AML-193 (cell line): ENCODE measurements around the gene ATRNL1.

Source experiments
- DNase-seq, 2 experiments: peaks; one replicate each; lab custom pipeline; 2025; lab: John Stamatoyannopoulos, UW

ATRNL1 gene

DNA sequence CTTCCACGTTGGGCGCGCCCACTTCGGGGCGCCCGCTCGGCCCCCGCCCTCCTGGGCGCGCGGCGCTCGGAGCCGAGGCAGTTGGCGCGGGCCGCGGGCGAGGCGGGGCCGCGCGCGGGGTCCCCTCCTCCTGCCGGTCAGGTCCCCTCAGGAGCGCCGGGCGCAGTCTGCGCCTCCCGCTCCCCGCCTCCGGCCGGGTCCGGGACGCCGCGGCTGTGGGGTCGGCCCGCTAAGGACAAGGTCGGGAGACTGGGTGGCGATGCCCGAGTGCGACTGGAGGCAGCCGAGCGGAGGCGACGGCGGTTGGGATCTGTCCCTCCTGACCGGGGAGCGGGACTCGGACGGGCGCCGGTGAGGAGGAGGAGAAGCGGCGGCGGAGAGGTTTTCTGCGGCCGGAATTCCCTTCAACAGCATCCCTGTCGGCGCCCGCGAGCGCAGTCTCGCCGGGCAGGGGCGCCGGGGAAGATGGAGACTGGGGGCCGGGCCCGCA lies at the start of gene ATRNL1:
Gene ATRNL1 (plus strand): TSS at position 80 of the 490 bp plus-strand sequence. CDS start 386 bp downstream, at position 466.
- DNase-seq: no peak

GRCh38 chr10:115043719-115044118 lies 49.4 kb upstream of the ATRNL1 start:
- no peak for DNase-seq

- DNase-seq: no peak
Observed at GRCh38 chr10:115044891-115045290, 48.3 kb upstream of the ATRNL1 start.

- no peak for DNase-seq
Observed at GRCh38 chr10:115045499-115045898, 47.7 kb upstream of the ATRNL1 start.

- no peak for DNase-seq
Observed at GRCh38 chr10:115046686-115047236, 46.4 kb upstream of the ATRNL1 start.

GRCh38 chr10:115047705-115048104 lies 45.5 kb upstream of the ATRNL1 start:
- no peak for DNase-seq

GRCh38 chr10:115049318-115049717 lies 43.8 kb upstream of the ATRNL1 start:
- no peak for DNase-seq

DNA sequence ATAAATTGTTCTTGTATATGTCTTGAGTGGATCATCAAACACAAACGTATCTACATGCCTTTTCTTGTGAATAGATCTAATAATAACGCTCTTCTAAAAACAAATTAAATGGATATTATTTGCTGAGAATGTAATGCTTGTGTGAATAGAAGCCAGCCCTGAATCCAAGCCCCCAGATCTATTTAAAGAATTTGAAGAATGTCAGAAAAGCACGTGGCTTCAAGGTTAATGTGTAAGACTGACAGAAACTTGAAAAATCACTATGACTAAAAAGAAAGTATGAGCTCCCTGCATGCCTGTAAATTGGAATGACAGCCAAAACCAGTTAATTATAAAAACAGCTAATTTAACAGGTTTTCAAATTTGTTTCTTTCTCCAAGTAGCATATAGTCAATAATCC lies 43.2 kb upstream of the ATRNL1 start:
- no peak for DNase-seq

GRCh38 chr10:115050375-115051010 lies 42.7 kb upstream of the ATRNL1 start:
- DNase-seq: no peak

- DNase-seq: no peak
Observed at GRCh38 chr10:115051216-115051615, 41.9 kb upstream of the ATRNL1 start.

GRCh38 chr10:115052226-115052625 lies 40.9 kb upstream of the ATRNL1 start:
- DNase-seq: no peak

DNA sequence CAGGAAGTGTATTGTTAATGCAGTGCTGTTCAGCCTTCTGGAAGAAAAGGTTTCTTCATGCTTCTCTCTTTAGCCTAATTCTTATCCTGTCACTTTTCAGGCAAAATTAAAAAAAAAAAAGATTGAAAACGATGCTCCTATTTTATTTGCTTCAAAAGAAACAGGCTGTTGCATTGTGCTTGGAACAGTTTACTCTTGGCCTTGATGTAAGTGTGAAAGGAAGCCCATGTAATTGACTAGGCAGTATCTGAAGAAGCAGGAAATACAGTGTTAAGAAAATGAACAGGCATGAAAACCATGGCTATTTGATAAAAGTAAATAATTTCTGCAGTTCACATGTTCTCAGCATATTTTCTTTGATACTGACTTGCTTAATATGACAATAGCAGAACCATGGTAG lies 40.4 kb upstream of the ATRNL1 start:
- no peak for DNase-seq

GRCh38 chr10:115056186-115056585 lies 37.0 kb upstream of the ATRNL1 start:
- DNase-seq: no peak

DNA sequence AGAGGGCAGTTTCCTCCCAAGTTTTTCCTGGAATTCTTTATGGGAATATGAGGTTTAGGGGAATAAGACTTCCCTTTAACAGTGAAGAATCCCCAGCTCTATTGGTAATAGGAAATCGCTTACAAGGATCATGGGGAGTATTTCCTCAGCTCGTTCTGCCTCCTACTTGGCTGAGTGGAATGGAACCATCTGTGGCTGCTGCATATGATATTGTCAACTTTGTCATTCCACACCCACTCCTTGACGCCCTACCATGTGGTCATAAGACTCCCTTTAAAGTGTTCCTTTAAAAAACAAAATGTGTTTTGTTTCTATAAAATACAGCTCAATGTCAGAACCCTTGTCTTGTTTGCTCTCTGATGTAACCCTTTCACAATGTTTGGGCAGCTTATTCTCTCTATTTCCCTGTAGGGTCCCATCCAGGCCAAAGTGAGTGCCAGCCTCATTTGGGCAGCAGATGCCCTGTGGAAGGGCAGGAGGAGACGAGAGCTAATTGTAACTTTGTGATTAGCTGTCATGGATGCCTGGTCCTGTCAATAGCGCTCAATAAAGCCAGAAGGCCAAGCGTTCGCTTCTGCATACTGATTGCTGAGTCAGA lies 33.8 kb upstream of the ATRNL1 start:
- no peak for DNase-seq

GRCh38 chr10:115063701-115064658 lies 29.2 kb upstream of the ATRNL1 start:
- DNase-seq: no peak

DNA sequence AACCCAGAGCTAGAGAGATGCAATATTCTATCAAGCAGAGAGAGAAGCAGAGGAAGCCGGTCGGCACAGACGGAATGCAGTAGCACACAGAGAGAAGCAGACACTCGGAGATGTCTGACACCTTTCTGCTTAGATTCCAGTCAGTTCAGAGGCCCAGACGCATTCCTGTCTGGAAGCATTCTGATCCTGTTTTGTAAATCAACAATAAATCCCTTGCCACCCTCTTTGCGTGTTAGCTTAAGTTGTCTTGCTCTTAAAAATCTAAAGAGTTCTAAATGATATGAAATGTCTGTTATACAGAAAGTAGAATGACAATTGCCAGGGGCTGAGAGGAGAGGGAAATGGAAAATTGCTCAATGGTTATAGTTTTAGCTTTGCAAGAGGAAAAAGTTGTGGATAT lies 27.4 kb upstream of the ATRNL1 start:
- no peak for DNase-seq

GRCh38 chr10:115066528-115066927 lies 26.6 kb upstream of the ATRNL1 start:
- no peak for DNase-seq

GRCh38 chr10:115073796-115074195 lies 19.4 kb upstream of the ATRNL1 start:
- no peak for DNase-seq

DNA sequence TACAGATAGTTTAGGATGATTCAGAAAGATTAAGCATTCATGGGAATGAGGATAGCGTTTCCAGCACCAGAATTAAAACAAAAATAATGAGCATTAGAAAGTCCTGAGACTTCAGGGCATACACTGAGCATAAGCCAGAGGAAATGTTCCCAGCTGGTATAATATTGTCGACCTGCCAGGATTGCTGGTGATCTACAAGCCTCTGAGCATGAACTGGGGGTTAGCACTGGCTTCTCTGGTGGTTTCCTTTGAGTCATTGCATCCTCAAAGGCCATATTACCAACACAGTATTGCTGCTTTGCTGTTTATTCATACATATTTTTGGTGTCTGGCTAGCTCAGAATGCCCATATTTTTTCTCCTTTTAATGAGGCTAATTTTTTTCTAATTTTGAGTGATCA lies 10.7 kb upstream of the ATRNL1 start:
- DNase-seq: no peak

GRCh38 chr10:115084277-115084850 lies 8.8 kb upstream of the ATRNL1 start:
- no peak for DNase-seq

DNA sequence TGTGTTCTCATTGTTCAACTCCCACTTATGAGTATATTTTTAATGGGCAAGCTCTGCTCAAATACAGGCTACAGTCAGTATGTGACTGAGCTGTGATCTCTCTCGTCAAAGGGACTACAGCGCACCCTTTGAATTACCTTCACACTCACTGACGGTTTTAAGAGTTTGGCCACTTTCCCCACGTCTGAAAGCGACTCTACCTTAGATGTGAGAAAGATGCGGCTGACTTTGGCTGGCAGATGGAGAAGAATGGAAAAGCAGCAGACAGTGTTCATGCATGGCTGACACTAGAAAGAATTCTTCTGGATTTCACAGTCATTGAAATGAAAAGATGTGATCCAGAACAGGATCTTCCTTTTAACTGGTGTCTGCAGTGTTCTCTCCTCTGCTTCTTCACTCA lies 2.0 kb upstream of the ATRNL1 start:
- no peak for DNase-seq

- DNase-seq: no peak
Observed at GRCh38 chr10:115092258-115092554, 959 bp upstream of the ATRNL1 start.
